GM12878 (cell line): ENCODE measurements around the gene RND2.

Source experiments
- CTCF ChIP-seq, 3 experiments: IDR thresholded peaks in 2 of 3; conservative IDR thresholded peaks in 1 of 3; 2 replicates each; pipeline ENCODE4 v1.5.1; 2011; ENCODE audit warnings: low read depth in 3 of 3, low read length in 3 of 3, mild to moderate bottlenecking in 3 of 3, control low read depth in 2 of 3, moderate library complexity in 2 of 3, inconsistent platforms in 1 of 3, mixed read lengths in 1 of 3; ENCODE audit not compliant: control insufficient read depth in 2 of 3, insufficient read depth in 1 of 3; ENCODE audit errors: extremely low read depth in 1 of 3
- REST ChIP-seq: IDR thresholded peaks from 2 replicates; pipeline ENCODE4 v1.6.1; 2012; ENCODE audit warnings: mild to moderate bottlenecking, low read depth, low read length

GRCh38 chr17:43019418-43019817, 5.6 kb upstream of the RND2 start:
- TF ChIP-seq CTCF (IDR thresholded peaks at IDR 0.05 in 2 of 3, conservative IDR thresholded peaks at IDR 0.05 in 1 of 3; ENCODE audit: control insufficient read depth in 2 of 3, extremely low read depth in 1 of 3, insufficient read depth in 1 of 3, low read depth in 3 of 3, low read length in 3 of 3) (no peak), REST (no peak)
